ENCODE results near the gene KISS1R. TPM values are rescaled to one million over a fixed set of nuclear protein-coding genes. Genes with fewer than 3 reads are reported as not detected.

KISS1R gene
- polyA plus RNA-seq, 1 donor (not counting 4 experiments of a cell fraction or from before 2014, with no cell fraction given) = not detected

- dilution Hi-C loops (cut with MboI; ENCODE audit: extremely low pct_ligation_motif_present, low sequenced_read_pairs) = no loop called here
- H3K79me2 ChIP-seq (ENCODE audit: control insufficient read depth, insufficient read depth, low read length) = no peaks in the 10 kb centered on the region
Observed at GRCh38 chr19:944171-944567, 27.0 kb downstream of the KISS1R start.

GRCh38 chr19:944663-945241, 27.6 kb downstream of the KISS1R start:
- no peaks in the 10 kb centered on the region for H3K9me3 ChIP-seq (ENCODE audit: control insufficient read depth, low read depth, low read length)
- no peak overlapping the region for H2AFZ ChIP-seq (ENCODE audit: control insufficient read depth, low read length)
- no peak for FAIRE-seq
- H3K36me3 ChIP-seq (ENCODE audit: control insufficient read depth in 2 of 2, extremely low read depth in 1 of 2, insufficient read depth in 2 of 2, low read length in 2 of 2) = no peaks in the 10 kb centered on the region
- H3K27me3 ChIP-seq (ENCODE audit: control insufficient read depth, extremely low read depth, insufficient read depth, low read length) = peaks cover 6% of the 10 kb centered on the region
- peaks cover 15% of the 10 kb centered on the region for H3K4me1 ChIP-seq (ENCODE audit: control insufficient read depth, extremely low read depth, insufficient read depth, low read length)
- DNase-seq (ENCODE audit: low read depth, low spot score) = no peak
- no peaks in the 10 kb centered on the region for H3K79me2 ChIP-seq (ENCODE audit: control insufficient read depth, insufficient read depth, low read length)
- no peak overlapping the region for H3K4me3 ChIP-seq (ENCODE audit: control insufficient read depth in 2 of 3, extremely low read depth in 1 of 3, insufficient read depth in 2 of 3, low read depth in 1 of 3, low read length in 3 of 3)
- H3K9me1 ChIP-seq (ENCODE audit: control insufficient read depth, extremely low read depth, insufficient read depth, low read length) = peaks cover 2% of the 10 kb centered on the region
- H3K4me2 ChIP-seq (ENCODE audit: control insufficient read depth, extremely low read depth, insufficient read depth, low read depth, low read length) = no peak overlapping the region
- no peak overlapping the region for H3K27ac ChIP-seq (ENCODE audit: control insufficient read depth, insufficient read depth, low read length)
- H4K20me1 ChIP-seq (ENCODE audit: control insufficient read depth, extremely low read depth, insufficient read depth, low read length) = peaks cover 4% of the 10 kb centered on the region
- TF ChIP-seq CTCF (optimal IDR thresholded peaks at IDR 0.05 in 1 of 3, IDR thresholded peaks at IDR 0.05 in 1 of 3, conservative IDR thresholded peaks at IDR 0.05 in 1 of 3; ENCODE audit: extremely low read depth in 1 of 3, insufficient read depth in 2 of 3, low read length in 3 of 3) = no peak
- TF ChIP-seq EZH2 (IDR thresholded peaks at IDR 0.05; ENCODE audit: low read length) = no peak
- dilution Hi-C loops (cut with MboI; ENCODE audit: extremely low pct_ligation_motif_present, low sequenced_read_pairs) = no loop called here
- no peak overlapping the region for H3K9ac ChIP-seq (ENCODE audit: control insufficient read depth, extremely low read depth, insufficient read depth, low read length)

More at GRCh38 chr19:944171-944567, 27.0 kb downstream of the KISS1R start:
- Histone ChIP-seq H3K4me1 (ENCODE audit: control insufficient read depth, extremely low read depth, insufficient read depth, low read length) (peaks cover 15% of the 10 kb centered on the region), H3K9me3 (ENCODE audit: control insufficient read depth, low read depth, low read length) (no peaks in the 10 kb centered on the region), H3K4me2 (ENCODE audit: control insufficient read depth, extremely low read depth, insufficient read depth, low read depth, low read length) (no peak overlapping the region), H3K4me3 (ENCODE audit: control insufficient read depth in 2 of 3, extremely low read depth in 1 of 3, insufficient read depth in 2 of 3, low read depth in 1 of 3, low read length in 3 of 3) (no peak overlapping the region), H3K27ac (ENCODE audit: control insufficient read depth, insufficient read depth, low read length) (no peak overlapping the region), H3K36me3 (ENCODE audit: control insufficient read depth in 2 of 2, extremely low read depth in 1 of 2, insufficient read depth in 2 of 2, low read length in 2 of 2) (peaks cover 0 to 2% of the 10 kb centered on the region in 2 experiments), H3K9ac (ENCODE audit: control insufficient read depth, extremely low read depth, insufficient read depth, low read length) (no peak overlapping the region), H2AFZ (ENCODE audit: control insufficient read depth, low read length) (no peak overlapping the region), H4K20me1 (ENCODE audit: control insufficient read depth, extremely low read depth, insufficient read depth, low read length) (peaks cover 6% of the 10 kb centered on the region), H3K27me3 (ENCODE audit: control insufficient read depth, extremely low read depth, insufficient read depth, low read length) (peaks cover 6% of the 10 kb centered on the region), H3K9me1 (ENCODE audit: control insufficient read depth, extremely low read depth, insufficient read depth, low read length) (peaks cover 2% of the 10 kb centered on the region)
- no peak for DNase-seq (ENCODE audit: low read depth, low spot score)
- FAIRE-seq = no peak
- no peak for TF ChIP-seq EZH2 (IDR thresholded peaks at IDR 0.05; ENCODE audit: low read length)
- no peak for TF ChIP-seq CTCF (optimal IDR thresholded peaks at IDR 0.05 in 1 of 3, IDR thresholded peaks at IDR 0.05 in 1 of 3, conservative IDR thresholded peaks at IDR 0.05 in 1 of 3; ENCODE audit: extremely low read depth in 1 of 3, insufficient read depth in 2 of 3, low read length in 3 of 3)
